GM21786 (cell line): ENCODE results near the gene GPR78.

Experiments
- ATAC-seq: cut with Tn5 transposase; IDR thresholded peaks from one replicate; pipeline ENCODE4 v1.9.1; 2021; ENCODE audit not compliant: unreplicated experiment

The GPR78 gene

DNA sequence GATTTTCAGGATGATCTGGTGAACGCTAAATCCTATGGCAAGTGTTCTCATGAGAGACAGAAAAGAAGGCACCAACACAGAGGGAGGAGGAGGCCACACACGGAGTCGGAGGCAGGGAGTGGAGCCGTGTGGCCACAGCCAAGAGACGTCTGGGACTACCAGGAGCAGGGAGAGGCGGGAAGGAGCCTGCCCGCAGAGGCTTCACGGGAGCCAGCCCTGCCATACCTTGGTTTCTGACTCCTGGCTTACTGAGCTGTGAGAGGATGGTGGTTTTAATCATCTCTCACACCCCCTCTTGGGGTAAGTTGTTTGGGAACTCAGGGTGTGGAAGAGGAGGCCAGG is 33.5 kb upstream of the GPR78 start:
- no peak for ATAC-seq

GRCh38 chr4:8547108-8547911 is 32.9 kb upstream of the GPR78 start:
- no peak for ATAC-seq

DNA sequence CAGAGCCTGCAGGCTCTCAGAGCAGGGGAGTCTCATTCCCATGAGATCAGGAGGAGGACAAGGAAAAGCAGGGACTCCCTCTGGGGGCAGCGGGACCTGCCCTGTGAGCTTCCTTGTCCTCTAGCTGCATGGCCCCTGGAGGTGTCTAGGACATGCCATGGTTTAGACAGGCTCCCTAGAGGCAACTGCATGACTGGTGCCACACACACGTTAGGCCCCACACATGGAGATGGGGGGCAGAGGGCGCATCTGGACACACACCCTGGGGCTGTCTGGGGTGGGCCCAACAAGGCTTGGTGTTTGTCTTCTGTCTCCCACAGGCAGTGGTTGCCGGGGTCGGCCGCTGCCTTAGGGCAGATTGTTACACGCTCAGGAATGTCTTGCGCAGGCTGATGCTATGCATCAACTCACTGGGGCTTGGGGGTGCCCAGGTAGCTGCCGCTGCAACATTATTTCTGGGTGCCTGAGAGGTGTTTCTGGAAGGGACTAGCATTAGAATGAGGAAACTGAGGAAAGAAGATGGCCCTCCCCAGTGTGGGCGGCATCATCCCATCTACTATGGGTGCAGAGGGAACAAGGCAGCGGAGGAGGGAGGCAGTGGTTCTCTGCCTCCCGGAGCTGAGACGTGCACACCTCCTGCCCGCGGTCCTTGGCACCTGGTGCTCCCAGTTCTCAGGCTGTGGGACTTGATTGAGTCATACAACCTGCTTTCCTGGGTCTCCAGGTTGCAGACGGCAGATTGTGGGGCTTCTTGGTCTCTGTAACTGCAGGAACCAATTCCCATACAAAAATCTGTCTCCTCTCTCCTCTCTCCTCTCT is 32.1 kb upstream of the GPR78 start:
- ATAC-seq: no peak

GRCh38 chr4:8548731-8549351 is 31.4 kb upstream of the GPR78 start:
- no peak for ATAC-seq

- no peak for ATAC-seq
Observed at GRCh38 chr4:8549352-8549931, 30.8 kb upstream of the GPR78 start.

GRCh38 chr4:8550691-8551090 is 29.5 kb upstream of the GPR78 start:
- ATAC-seq: no peak

GRCh38 chr4:8552024-8552423 is 28.2 kb upstream of the GPR78 start:
- no peak for ATAC-seq

GRCh38 chr4:8552581-8553205 is 27.5 kb upstream of the GPR78 start:
- ATAC-seq: no peak

DNA sequence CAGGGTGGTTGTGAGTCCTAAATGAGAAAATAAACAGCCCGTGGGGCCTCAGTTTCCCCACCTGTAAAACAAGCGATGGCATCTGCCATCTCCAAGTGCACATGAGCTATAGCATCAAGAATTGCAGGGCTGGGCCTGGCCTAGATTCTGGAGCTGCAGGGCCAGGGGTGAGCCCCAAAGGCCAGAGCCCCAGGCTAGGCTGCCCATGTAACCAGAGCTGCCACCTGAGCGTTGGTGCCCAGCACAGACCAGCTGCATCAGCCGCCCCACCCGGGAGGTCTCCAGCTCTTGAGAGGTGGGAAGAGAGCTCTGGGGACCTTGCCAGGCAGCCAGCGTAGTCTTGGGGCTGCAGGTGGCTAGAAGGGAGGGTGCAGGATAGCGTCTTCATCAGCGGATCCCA is 27.0 kb upstream of the GPR78 start:
- ATAC-seq: no peak

DNA sequence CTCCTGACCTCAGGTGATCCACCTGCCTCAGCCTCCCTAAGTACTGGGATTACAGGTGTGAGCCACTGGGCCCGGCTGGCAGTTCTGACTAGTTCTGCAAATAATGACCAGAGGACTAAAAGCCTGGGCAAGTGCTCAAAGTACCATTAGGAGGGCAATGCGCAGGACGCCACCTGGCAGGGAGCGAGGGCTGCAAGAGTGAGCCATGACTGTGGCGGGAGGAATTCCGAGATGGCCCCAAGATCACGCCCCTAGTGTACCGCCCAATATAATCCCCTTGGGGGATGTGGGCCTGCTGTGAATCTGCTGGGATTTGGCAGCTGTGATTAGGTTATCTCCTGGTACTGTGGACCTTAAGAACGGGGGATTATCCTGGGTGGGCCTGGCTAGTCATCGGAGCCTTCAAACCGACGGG is 26.2 kb upstream of the GPR78 start:
- ATAC-seq: no peak

DNA sequence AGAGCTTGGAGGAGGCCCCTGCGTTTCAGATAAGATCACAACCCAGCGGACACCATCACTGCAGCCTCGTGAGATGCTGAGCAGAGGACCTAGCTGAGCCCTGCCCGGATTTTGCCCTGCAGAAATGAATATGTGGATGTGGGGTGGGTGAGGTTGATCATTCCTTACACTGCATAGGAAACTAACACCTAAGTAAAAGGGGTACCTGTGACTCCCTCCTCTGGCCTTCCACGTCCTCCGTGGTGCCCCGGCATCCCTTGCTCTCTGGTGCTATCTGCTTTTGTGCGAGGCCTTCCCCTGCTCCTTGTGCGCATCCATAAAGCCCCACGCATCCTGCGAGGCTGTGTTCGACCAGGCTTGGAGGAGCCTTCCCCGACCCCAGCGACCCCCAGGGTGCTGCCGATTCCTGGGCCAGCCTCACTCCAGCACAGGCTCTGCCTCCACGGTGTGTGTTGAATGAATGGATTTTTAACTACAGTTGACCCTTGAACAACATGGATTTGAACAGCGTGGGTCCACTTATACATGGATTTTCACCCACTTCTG is 25.6 kb upstream of the GPR78 start:
- no peak for ATAC-seq

- no peak for ATAC-seq
Observed at GRCh38 chr4:8555716-8556115, 24.5 kb upstream of the GPR78 start.

GRCh38 chr4:8556341-8557150 is 23.6 kb upstream of the GPR78 start:
- ATAC-seq: no peak

DNA sequence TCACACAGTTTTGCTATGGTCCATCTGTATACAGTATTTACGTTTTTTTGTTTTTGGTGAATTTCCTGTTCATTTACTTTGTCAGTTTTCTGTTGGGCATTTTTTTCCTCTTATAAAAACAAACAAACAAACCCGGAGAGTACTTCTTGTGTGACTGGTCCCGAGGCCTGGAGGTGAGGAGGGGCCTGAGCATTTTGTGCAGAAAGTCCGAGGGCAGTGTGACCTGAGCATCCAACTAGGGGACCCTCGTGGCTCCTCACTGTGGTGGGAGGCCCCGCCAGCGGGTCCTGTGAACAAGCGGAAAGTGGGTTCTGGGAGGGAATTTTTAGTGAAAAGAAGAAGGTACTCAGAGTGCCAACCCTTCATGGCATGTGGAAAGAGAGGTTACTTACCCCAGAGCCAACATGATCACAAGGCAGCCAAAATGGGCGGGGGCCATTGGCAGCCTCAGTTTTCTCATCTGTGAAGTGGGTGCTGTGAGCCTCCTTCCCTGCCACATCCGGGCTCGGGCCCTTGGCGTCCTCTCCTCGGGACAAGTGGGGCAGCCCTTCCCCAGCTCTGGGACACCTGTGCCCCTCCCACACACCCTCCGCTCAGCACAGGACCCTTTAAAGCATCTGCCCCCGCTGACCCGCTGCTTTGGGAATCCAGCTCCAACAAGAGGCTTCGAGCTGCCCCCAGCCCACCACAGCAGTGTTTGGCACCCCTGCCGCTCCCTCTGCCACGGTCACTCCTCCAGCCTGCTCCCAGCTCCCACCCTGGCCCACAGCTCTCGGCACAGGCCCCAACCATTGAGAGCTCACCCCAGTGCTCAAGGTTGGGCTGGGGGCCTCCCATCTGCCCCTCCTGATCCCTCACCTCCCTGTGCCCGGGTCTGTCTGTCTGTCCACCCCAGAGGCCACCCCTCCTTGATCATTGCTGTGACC is 22.8 kb upstream of the GPR78 start:
- no peak for ATAC-seq

DNA sequence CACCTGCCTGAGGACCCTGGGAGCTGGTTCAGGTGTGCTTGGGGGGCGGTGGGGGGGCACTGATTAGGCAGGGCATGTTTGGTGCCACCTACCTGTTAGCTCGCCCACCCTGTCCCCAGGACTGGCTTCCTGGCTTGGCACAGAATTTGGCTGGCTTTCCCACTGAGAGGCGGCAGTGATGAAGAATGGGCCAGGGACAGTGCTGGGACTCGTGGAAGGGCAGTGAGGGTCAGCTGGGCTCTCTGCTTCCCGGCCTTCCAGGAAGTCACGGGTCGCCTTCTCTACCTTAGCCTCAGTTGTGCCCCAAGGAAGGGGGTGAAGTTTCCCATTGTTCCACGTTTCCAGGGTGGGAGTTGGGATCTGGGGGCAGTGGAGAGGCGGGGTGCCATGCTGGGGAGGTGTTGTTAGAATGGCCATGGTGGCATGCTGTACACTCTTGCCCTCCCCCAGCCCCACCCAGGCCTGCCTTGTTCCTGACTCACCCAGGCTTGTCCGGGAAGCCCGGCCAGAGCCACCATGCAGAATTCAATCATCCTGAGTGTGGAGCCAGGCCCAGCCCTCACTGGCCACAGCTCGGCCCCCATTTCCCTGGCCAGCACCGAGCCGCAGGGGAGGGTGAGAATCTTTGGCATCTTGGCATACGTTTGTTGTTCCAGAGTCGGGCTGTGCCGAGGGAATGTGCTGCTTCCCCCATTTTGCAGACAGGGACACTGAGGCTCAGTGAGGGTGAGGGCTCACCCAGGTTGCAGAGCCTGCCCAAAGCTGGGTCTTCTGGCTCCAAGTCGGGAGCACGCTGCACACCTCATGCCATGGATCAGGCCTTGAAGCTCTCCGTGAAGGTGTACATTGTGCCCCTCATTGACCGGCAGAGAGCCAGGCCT is 21.9 kb upstream of the GPR78 start:
- ATAC-seq: no peak

GRCh38 chr4:8559011-8559410 is 21.2 kb upstream of the GPR78 start:
- ATAC-seq: no peak

DNA sequence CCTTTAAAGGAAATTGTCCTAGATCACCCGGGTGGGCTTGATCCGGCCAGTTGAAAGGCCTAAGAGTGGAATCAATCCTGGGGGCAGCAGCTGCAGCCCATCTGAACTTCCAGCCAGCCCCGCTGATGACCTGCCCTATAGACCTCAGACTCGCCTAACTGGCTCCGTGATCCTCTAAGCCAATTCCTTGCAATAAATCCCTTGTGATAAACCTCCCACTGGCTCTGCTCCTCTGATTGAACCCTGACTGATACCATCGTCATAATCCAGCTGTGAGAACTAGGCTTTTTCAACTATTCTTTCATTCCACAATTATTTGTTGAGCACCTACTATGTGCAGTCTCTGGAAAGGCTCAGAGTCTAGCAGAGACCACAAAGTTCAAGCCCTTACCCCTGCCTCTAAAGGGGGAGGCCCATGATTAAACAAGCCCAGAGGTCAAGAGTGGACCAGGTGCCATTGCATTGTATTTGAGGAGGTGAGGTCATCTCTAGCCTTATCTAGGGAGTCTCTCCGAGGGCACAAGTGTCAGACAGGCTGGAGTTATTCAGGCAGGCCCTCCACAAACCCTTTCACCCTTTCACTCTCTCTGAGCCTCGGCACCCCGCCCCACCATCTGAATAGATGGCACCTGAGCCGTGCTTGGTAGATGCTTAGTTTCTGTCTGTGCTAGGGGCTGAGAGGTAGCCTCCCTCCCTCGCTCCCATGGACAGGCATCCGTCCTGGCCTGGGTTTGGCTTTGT is 20.5 kb upstream of the GPR78 start:
- no peak for ATAC-seq
